ENCODE measurements around the gene RRP36. TPM values are rescaled to one million over a fixed set of nuclear protein-coding genes. Genes with fewer than 3 reads are reported as not detected.

Gene RRP36
- total and polyA plus RNA-seq, 9 of the 15 experiments (the other 6 are each of a cell fraction or from before 2014, with no cell fraction given): 27.6 to 150 (median 114) TPM

- TF ChIP-seq FOXJ2 (tag; IDR thresholded peaks at IDR 0.05): no peak
- TF ChIP-seq PHB2 (IDR thresholded peaks at IDR 0.05; ENCODE audit: low read depth): peak; percentile 59
- no peak for TF ChIP-seq DMBX1 (CRISPR knock-in tag; IDR thresholded peaks at IDR 0.05; ENCODE audit: borderline replicate concordance)
- TF ChIP-seq ZBTB1 (CRISPR knock-in tag; IDR thresholded peaks at IDR 0.05; ENCODE audit: borderline replicate concordance, low read depth): 0 out of 2 replicates have a peak, but pooled peaks have one; percentile 29
- TF ChIP-seq KDM1A (IDR thresholded peaks at IDR 0.05): peak in 1 of 2 experiments; percentile 38; a peak in 1 of 4 replicates
- no peak for TF ChIP-seq NCOA2 (IDR thresholded peaks at IDR 0.05; ENCODE audit: partially characterized antibody in 2 of 2)
- peak; percentile 56 for TF ChIP-seq TAF9B (IDR thresholded peaks at IDR 0.05; ENCODE audit: partially characterized antibody)
- TF ChIP-seq MCM2 (IDR thresholded peaks at IDR 0.05; ENCODE audit: low read depth): no peak
- no peak for TF ChIP-seq PTTG1 (tag; IDR thresholded peaks at IDR 0.05; ENCODE audit: low read depth)
- TF ChIP-seq IFI16 (CRISPR knock-in tag; IDR thresholded peaks at IDR 0.05): no peak
- no peak for TF ChIP-seq ZFP1 (CRISPR knock-in tag; IDR thresholded peaks at IDR 0.05)
- TF ChIP-seq, protein P1, sequence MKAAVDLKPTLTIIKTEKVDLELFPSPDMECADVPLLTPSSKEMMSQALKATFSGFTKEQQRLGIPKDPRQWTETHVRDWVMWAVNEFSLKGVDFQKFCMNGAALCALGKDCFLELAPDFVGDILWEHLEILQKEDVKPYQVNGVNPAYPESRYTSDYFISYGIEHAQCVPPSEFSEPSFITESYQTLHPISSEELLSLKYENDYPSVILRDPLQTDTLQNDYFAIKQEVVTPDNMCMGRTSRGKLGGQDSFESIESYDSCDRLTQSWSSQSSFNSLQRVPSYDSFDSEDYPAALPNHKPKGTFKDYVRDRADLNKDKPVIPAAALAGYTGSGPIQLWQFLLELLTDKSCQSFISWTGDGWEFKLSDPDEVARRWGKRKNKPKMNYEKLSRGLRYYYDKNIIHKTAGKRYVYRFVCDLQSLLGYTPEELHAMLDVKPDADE (conservative IDR thresholded peaks at IDR 0.05; ENCODE audit: control insufficient read depth, low read depth, low read length): no peak
- no peak for TF ChIP-seq SLC30A9 (CRISPR knock-in tag; IDR thresholded peaks at IDR 0.05)
- TF ChIP-seq ARNT (IDR thresholded peaks at IDR 0.05): peak in 1 of 2 experiments; percentile 39; a peak in 1 of 4 replicates
- TF ChIP-seq, protein P2, sequence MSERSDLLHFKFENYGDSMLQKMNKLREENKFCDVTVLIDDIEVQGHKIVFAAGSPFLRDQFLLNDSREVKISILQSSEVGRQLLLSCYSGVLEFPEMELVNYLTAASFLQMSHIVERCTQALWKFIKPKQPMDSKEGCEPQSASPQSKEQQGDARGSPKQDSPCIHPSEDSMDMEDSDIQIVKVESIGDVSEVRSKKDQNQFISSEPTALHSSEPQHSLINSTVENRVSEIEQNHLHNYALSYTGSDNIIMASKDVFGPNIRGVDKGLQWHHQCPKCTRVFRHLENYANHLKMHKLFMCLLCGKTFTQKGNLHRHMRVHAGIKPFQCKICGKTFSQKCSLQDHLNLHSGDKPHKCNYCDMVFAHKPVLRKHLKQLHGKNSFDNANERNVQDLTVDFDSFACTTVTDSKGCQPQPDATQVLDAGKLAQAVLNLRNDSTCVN (CRISPR knock-in tag; IDR thresholded peaks at IDR 0.05): peak; percentile 84; the same call in 1 of the 2 replicates
- TF ChIP-seq, protein P3, sequence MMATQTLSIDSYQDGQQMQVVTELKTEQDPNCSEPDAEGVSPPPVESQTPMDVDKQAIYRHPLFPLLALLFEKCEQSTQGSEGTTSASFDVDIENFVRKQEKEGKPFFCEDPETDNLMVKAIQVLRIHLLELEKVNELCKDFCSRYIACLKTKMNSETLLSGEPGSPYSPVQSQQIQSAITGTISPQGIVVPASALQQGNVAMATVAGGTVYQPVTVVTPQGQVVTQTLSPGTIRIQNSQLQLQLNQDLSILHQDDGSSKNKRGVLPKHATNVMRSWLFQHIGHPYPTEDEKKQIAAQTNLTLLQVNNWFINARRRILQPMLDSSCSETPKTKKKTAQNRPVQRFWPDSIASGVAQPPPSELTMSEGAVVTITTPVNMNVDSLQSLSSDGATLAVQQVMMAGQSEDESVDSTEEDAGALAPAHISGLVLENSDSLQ (IDR thresholded peaks at IDR 0.05): no peak
- TF ChIP-seq BRF1 (IDR thresholded peaks at IDR 0.05; ENCODE audit: borderline replicate concordance, extremely low read depth, insufficient read length): no peak
- no peak for TF ChIP-seq CHD4 (IDR thresholded peaks at IDR 0.05; ENCODE audit: insufficient read depth, insufficient replicate concordance, low read depth, low read length, poor library complexity, severe bottlenecking)
- 0 out of 2 replicates have a peak, but pooled peaks have one; percentile 88 for TF ChIP-seq THRAP3 (IDR thresholded peaks at IDR 0.05; ENCODE audit: borderline replicate concordance)
- no peak for TF ChIP-seq FOXA1 (IDR thresholded peaks at IDR 0.05; ENCODE audit: borderline replicate concordance)
- TF ChIP-seq E2F6 (IDR thresholded peaks at IDR 0.05; ENCODE audit: borderline replicate concordance in 1 of 2, extremely low read depth in 1 of 2, insufficient read depth in 1 of 2, insufficient read length in 1 of 2, low read depth in 1 of 2, low read length in 1 of 2, poor library complexity in 1 of 2, severe bottlenecking in 1 of 2): no peak
- peak; percentile 2 for TF ChIP-seq PCBP1 (IDR thresholded peaks at IDR 0.05; ENCODE audit: low read depth, low read length, poor library complexity, severe bottlenecking)
- TF ChIP-seq SMARCA4 (IDR thresholded peaks at IDR 0.05): no peak
Measured at GRCh38 chr6:43014434-43014909, 7.0 kb upstream of the RRP36 start (continued).

Data from K562 (cell line).